Measurements from ENCODE around the gene MRAP2.
"Not testable (repeated sequence)": the region's sequence is repeated elsewhere in the genome, so short reads cannot be mapped to it uniquely, and the experiment has no call there.

Gene MRAP2

DNA sequence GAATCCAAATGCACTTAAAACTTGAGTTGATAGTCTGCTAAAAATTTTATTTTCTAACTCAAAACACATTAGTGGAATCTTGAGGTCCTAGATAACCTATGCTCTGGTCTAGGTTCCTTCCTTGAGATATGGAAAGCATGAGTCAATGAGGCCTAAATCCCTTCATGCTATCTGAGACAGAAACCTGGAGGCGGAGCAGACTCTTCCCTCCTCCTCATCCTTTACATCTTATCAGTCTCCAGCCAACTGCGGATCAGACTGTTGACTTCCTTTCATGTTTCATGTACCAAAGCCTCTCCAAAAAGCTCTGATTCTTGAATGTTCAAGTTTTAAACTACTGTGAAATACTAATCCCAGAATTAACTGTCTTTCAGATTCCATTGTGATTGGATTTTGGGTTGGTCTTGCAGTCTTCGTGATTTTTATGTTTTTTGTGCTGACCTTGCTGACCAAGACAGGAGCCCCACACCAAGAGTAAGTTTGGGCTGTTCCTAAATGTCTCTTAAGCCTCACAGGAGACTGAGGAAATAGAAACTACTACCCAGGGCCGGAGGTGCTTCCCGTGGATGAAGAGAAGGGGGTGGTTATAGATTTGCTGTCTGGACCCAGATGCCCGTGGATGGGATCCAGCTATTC lies 29.1 kb downstream of the MRAP2 start:
- no peak for DNase-seq (ENCODE audit: low read depth, low spot score)
- H3K9me3 ChIP-seq (ENCODE audit: insufficient read depth, low read length), result no peaks in the 10 kb centered on the region
- no peaks in the 10 kb centered on the region for H3K4me1 ChIP-seq (ENCODE audit: insufficient read depth, insufficient read length)
- no peak overlapping the region for H3K4me3 ChIP-seq (ENCODE audit: insufficient read length, low read depth)
- H3K9ac ChIP-seq (ENCODE audit: insufficient read length, low read depth), result no peak overlapping the region
- H3K27me3 ChIP-seq (ENCODE audit: insufficient read depth, insufficient read length), result no peaks in the 10 kb centered on the region
- no peak for TF ChIP-seq ZNF274 (IDR thresholded peaks at IDR 0.05; ENCODE audit: low read depth, low read length)
- TF ChIP-seq YY1 (IDR thresholded peaks at IDR 0.05; ENCODE audit: insufficient read depth, insufficient read length), result no peak
- TF ChIP-seq SUZ12 (IDR thresholded peaks at IDR 0.05; ENCODE audit: extremely low read depth, insufficient read depth, insufficient read length), result no peak
- H3K36me3 ChIP-seq (ENCODE audit: insufficient read depth, insufficient read length, low read length), result no peaks in the 10 kb centered on the region

DNA sequence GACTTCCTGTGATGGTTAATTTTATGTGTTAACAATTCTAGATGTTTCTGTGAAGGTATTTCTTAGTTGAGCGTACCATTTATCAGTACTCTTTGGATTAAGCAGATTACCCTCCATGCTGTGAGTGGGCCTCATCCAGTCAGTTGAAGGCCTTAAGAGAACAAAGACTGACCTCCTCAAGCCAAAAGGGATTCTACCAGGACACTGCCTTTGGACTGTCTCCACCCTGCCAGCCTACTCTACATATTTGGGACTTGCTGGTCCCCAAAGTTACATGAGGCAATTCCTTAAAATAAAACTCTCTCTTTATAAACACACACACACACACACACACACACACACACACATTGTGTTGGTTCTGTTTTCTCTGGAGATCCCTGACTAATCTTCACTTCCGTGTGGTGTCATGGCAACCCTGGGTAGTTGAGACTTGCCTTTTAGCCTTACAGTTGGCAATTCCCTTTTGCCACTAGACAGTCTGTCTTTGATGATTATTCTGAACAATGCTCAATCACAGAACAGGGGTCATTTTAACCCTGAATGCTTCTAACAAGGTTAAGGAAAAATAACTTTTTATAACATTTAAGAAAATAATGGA lies 32.2 kb downstream of the MRAP2 start:
- H3K36me3 ChIP-seq (ENCODE audit: insufficient read depth, insufficient read length, low read length), result no peaks in the 10 kb centered on the region
- H3K9me3 ChIP-seq (ENCODE audit: insufficient read depth, low read length), result no peaks in the 10 kb centered on the region
- TF ChIP-seq ZNF274 (IDR thresholded peaks at IDR 0.05; ENCODE audit: low read depth, low read length) (no peak), YY1 (IDR thresholded peaks at IDR 0.05; ENCODE audit: insufficient read depth, insufficient read length) (no peak), SUZ12 (IDR thresholded peaks at IDR 0.05; ENCODE audit: extremely low read depth, insufficient read depth, insufficient read length) (no peak)
- no peak overlapping the region for H3K9ac ChIP-seq (ENCODE audit: insufficient read length, low read depth)
- DNase-seq (ENCODE audit: low read depth, low spot score), result no peak
- no peaks in the 10 kb centered on the region for H3K4me1 ChIP-seq (ENCODE audit: insufficient read depth, insufficient read length)
- H3K4me3 ChIP-seq (ENCODE audit: insufficient read length, low read depth), result no peak overlapping the region
- no peaks in the 10 kb centered on the region for H3K27me3 ChIP-seq (ENCODE audit: insufficient read depth, insufficient read length)

DNA sequence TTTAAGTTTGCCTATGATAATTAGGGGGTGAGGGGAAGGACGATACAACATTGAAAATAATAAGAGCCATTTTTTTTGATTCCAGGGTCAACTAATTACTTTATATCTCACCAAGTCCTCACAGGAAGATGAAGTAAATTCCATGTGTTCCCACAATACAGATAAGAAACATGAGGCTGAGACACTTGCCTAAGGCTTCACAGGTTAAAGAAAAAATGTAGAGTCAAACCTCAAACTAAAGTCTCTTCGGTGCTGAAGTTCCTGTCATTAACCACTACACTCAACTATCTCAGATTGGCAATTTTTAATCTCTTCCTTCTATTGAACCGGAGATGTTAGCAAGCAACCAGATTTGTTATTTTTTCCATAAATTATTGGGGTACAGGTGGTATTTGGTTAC lies 33.0 kb downstream of the MRAP2 start:
- TF ChIP-seq SUZ12 (IDR thresholded peaks at IDR 0.05; ENCODE audit: extremely low read depth, insufficient read depth, insufficient read length) (no peak), ZNF274 (IDR thresholded peaks at IDR 0.05; ENCODE audit: low read depth, low read length) (no peak), YY1 (IDR thresholded peaks at IDR 0.05; ENCODE audit: insufficient read depth, insufficient read length) (no peak)

GRCh38 chr6:84068873-84069272 lies 35.3 kb downstream of the MRAP2 start:
- not testable (repeated sequence) for H3K4me3 ChIP-seq (ENCODE audit: insufficient read length, low read depth); H3K4me1 ChIP-seq (ENCODE audit: insufficient read depth, insufficient read length); H3K9me3 ChIP-seq (ENCODE audit: insufficient read depth, low read length); H3K27me3 ChIP-seq (ENCODE audit: insufficient read depth, insufficient read length); H3K36me3 ChIP-seq (ENCODE audit: insufficient read depth, insufficient read length, low read length); DNase-seq (ENCODE audit: low read depth, low spot score); H3K9ac ChIP-seq (ENCODE audit: insufficient read length, low read depth)

More for the DNA sequence above, 33.0 kb downstream of the MRAP2 start:
- Histone ChIP-seq H3K4me3 (ENCODE audit: insufficient read length, low read depth) (no peak overlapping the region), H3K9me3 (ENCODE audit: insufficient read depth, low read length) (no peaks in the 10 kb centered on the region), H3K4me1 (ENCODE audit: insufficient read depth, insufficient read length) (no peaks in the 10 kb centered on the region), H3K9ac (ENCODE audit: insufficient read length, low read depth) (no peak overlapping the region), H3K27me3 (ENCODE audit: insufficient read depth, insufficient read length) (no peaks in the 10 kb centered on the region), H3K36me3 (ENCODE audit: insufficient read depth, insufficient read length, low read length) (no peaks in the 10 kb centered on the region)
- no peak for DNase-seq (ENCODE audit: low read depth, low spot score)

- DNase-seq (ENCODE audit: low read depth, low spot score), result no peak
- no peaks in the 10 kb centered on the region for H3K9me3 ChIP-seq (ENCODE audit: insufficient read depth, low read length)
- no peaks in the 10 kb centered on the region for H3K27me3 ChIP-seq (ENCODE audit: insufficient read depth, insufficient read length)
- H3K4me3 ChIP-seq (ENCODE audit: insufficient read length, low read depth), result no peak overlapping the region
- no peaks in the 10 kb centered on the region for H3K36me3 ChIP-seq (ENCODE audit: insufficient read depth, insufficient read length, low read length)
- no peak for TF ChIP-seq ZNF274 (IDR thresholded peaks at IDR 0.05; ENCODE audit: low read depth, low read length)
- TF ChIP-seq SUZ12 (IDR thresholded peaks at IDR 0.05; ENCODE audit: extremely low read depth, insufficient read depth, insufficient read length), result no peak
- no peak for TF ChIP-seq YY1 (IDR thresholded peaks at IDR 0.05; ENCODE audit: insufficient read depth, insufficient read length)
- H3K4me1 ChIP-seq (ENCODE audit: insufficient read depth, insufficient read length), result no peaks in the 10 kb centered on the region
- H3K9ac ChIP-seq (ENCODE audit: insufficient read length, low read depth), result no peak overlapping the region
These were observed 38.9 kb downstream of the MRAP2 start for GRCh38 chr6:84072442-84072997.

GRCh38 chr6:84074988-84075781 lies 41.6 kb downstream of the MRAP2 start:
- no peaks in the 10 kb centered on the region for H3K4me1 ChIP-seq (ENCODE audit: insufficient read depth, insufficient read length)
- no peak overlapping the region for H3K9ac ChIP-seq (ENCODE audit: insufficient read length, low read depth)
- no peaks in the 10 kb centered on the region for H3K9me3 ChIP-seq (ENCODE audit: insufficient read depth, low read length)
- no peak overlapping the region for H3K4me3 ChIP-seq (ENCODE audit: insufficient read length, low read depth)
- no peaks in the 10 kb centered on the region for H3K27me3 ChIP-seq (ENCODE audit: insufficient read depth, insufficient read length)
- no peak for TF ChIP-seq SUZ12 (IDR thresholded peaks at IDR 0.05; ENCODE audit: extremely low read depth, insufficient read depth, insufficient read length)
- TF ChIP-seq ZNF274 (IDR thresholded peaks at IDR 0.05; ENCODE audit: low read depth, low read length), result no peak
- no peak for TF ChIP-seq YY1 (IDR thresholded peaks at IDR 0.05; ENCODE audit: insufficient read depth, insufficient read length)
- no peak for DNase-seq (ENCODE audit: low read depth, low spot score)
- H3K36me3 ChIP-seq (ENCODE audit: insufficient read depth, insufficient read length, low read length), result no peaks in the 10 kb centered on the region

GRCh38 chr6:84077645-84078044 lies 44.1 kb downstream of the MRAP2 start:
- TF ChIP-seq ZNF274 (IDR thresholded peaks at IDR 0.05; ENCODE audit: low read depth, low read length) (no peak), SUZ12 (IDR thresholded peaks at IDR 0.05; ENCODE audit: extremely low read depth, insufficient read depth, insufficient read length) (no peak), YY1 (IDR thresholded peaks at IDR 0.05; ENCODE audit: insufficient read depth, insufficient read length) (no peak)
- Histone ChIP-seq H3K27me3 (ENCODE audit: insufficient read depth, insufficient read length) (no peaks in the 10 kb centered on the region), H3K9ac (ENCODE audit: insufficient read length, low read depth) (no peak overlapping the region), H3K9me3 (ENCODE audit: insufficient read depth, low read length) (no peaks in the 10 kb centered on the region), H3K36me3 (ENCODE audit: insufficient read depth, insufficient read length, low read length) (no peaks in the 10 kb centered on the region), H3K4me3 (ENCODE audit: insufficient read length, low read depth) (no peak overlapping the region), H3K4me1 (ENCODE audit: insufficient read depth, insufficient read length) (no peaks in the 10 kb centered on the region)
- no peak for DNase-seq (ENCODE audit: low read depth, low spot score)

Measured in NT2/D1 (cell line).